ENCODE results near the gene AGAP2. TPM values are rescaled to one million over a fixed set of nuclear protein-coding genes. Genes with fewer than 3 reads are reported as not detected.

Gene AGAP2
- total RNA-seq, 4 donors from 2014 or later: 2.5 to 11.2 (median 3.6) TPM

DNA sequence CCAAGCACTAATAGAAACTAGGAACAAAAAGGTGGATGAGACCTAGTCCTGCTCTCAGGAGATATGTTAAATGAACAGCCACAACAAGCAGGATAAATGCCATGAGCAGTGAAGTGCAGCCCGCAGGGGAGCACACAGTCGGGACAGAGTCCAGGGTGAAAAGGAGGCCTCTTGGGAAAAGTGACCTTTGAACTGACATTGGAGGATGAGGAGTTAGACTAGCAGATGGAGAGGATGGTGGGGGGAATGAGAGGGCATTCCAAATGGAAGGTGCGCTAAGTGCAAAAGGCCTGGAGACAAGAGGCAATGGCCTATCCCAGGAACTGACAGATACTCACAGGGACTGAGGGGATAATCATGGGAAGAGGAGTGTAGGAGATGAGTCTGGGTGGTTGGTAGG, 40.1 kb downstream of the AGAP2 start:
- H3K27ac ChIP-seq (replicated peaks in 1 of 4): no peak overlapping the region
- intact Hi-C loops (cut with DNase I): no loop called here
- peaks cover 24 to 70% (median 49%) of the 10 kb centered on the region in 4 donors for H3K36me3 ChIP-seq
- DNase-seq (ENCODE audit: extremely low spot score): no peak
- TF ChIP-seq EP300 (IDR thresholded peaks at IDR 0.05) (no peak), POLR2AphosphoS5 (IDR thresholded peaks at IDR 0.05) (no peak), POLR2A (IDR thresholded peaks at IDR 0.05; ENCODE audit: low read depth) (no peak)
- TF ChIP-seq, protein P1, sequence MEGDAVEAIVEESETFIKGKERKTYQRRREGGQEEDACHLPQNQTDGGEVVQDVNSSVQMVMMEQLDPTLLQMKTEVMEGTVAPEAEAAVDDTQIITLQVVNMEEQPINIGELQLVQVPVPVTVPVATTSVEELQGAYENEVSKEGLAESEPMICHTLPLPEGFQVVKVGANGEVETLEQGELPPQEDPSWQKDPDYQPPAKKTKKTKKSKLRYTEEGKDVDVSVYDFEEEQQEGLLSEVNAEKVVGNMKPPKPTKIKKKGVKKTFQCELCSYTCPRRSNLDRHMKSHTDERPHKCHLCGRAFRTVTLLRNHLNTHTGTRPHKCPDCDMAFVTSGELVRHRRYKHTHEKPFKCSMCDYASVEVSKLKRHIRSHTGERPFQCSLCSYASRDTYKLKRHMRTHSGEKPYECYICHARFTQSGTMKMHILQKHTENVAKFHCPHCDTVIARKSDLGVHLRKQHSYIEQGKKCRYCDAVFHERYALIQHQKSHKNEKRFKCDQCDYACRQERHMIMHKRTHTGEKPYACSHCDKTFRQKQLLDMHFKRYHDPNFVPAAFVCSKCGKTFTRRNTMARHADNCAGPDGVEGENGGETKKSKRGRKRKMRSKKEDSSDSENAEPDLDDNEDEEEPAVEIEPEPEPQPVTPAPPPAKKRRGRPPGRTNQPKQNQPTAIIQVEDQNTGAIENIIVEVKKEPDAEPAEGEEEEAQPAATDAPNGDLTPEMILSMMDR (IDR thresholded peaks at IDR 0.05): no peak
- peaks cover 8 to 18% (median 14%) of the 10 kb centered on the region in 4 donors for H3K4me1 ChIP-seq
- 98% methylated on average over 3 of the region's 3 CpGs for WGBS
- no peaks in the 10 kb centered on the region for H3K9me3 ChIP-seq
- no peak overlapping the region for H3K4me3 ChIP-seq
- H3K27me3 ChIP-seq: no peaks in the 10 kb centered on the region

DNA sequence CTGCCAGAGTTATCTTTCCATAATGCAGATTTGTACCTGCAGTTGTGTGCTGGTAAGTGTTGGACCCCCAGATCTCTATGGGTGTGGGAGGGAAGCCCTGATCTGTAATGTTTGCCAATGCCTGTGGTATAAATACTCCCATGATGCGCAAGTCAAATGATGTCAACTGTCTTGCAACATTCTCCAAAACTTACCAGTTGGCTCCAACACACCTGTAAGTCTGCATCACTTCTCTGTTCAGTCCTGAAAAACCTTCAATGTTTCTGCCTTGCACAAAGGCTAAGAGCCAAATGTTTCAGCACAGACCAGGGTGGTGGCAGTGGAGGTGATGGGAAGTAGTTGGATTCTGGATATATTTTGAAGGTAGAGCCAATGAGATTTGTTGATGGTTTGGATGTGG, 41.5 kb downstream of the AGAP2 start:
- Histone ChIP-seq H3K27ac (replicated peaks in 1 of 4) (no peak overlapping the region), H3K27me3 (no peaks in the 10 kb centered on the region), H3K9me3 (no peaks in the 10 kb centered on the region), H3K4me1 (peaks cover 12 to 21% (median 18%) of the 10 kb centered on the region in 4 donors), H3K4me3 (no peak overlapping the region), H3K36me3 (peaks cover 15 to 56% (median 37%) of the 10 kb centered on the region in 4 donors)
- no peak for DNase-seq (ENCODE audit: extremely low spot score)
- intact Hi-C loops (cut with DNase I): no loop called here
- no peak for TF ChIP-seq POLR2A (IDR thresholded peaks at IDR 0.05; ENCODE audit: low read depth)
- TF ChIP-seq EP300 (IDR thresholded peaks at IDR 0.05): no peak
- TF ChIP-seq, protein P1 (IDR thresholded peaks at IDR 0.05): no peak
- no peak for TF ChIP-seq POLR2AphosphoS5 (IDR thresholded peaks at IDR 0.05)
- WGBS: 100% methylated on average over 1 of the region's 1 CpG

GRCh38 chr12:57695770-57696432, 42.6 kb downstream of the AGAP2 start:
- H3K27me3 ChIP-seq: no peaks in the 10 kb centered on the region
- H3K27ac ChIP-seq (replicated peaks in 1 of 4): no peak overlapping the region
- 85% methylated on average over 11 of the region's 11 CpGs for WGBS
- H3K4me3 ChIP-seq: no peak overlapping the region
- peaks cover 12 to 21% (median 18%) of the 10 kb centered on the region in 4 donors for H3K4me1 ChIP-seq
- intact Hi-C loops (cut with DNase I): no loop called here
- no peak for DNase-seq (ENCODE audit: extremely low spot score)
- H3K9me3 ChIP-seq: no peaks in the 10 kb centered on the region
- peaks cover 15 to 48% (median 30%) of the 10 kb centered on the region in 4 donors for H3K36me3 ChIP-seq
- TF ChIP-seq, protein P1 (IDR thresholded peaks at IDR 0.05): no peak
- no peak for TF ChIP-seq POLR2A (IDR thresholded peaks at IDR 0.05; ENCODE audit: low read depth)
- TF ChIP-seq EP300 (IDR thresholded peaks at IDR 0.05): no peak
- no peak for TF ChIP-seq POLR2AphosphoS5 (IDR thresholded peaks at IDR 0.05)

- Histone ChIP-seq H3K4me1 (peaks cover 12 to 21% (median 18%) of the 10 kb centered on the region in 4 donors), H3K27me3 (no peaks in the 10 kb centered on the region), H3K36me3 (peaks cover 15 to 40% (median 27%) of the 10 kb centered on the region in 4 donors), H3K4me3 (peak overlapping the region; percentile 72 to 89 (median 84)), H3K27ac (replicated peaks in 1 of 4) (peak overlapping the region; percentile 72 to 85 (median 77)), H3K9me3 (no peaks in the 10 kb centered on the region)
- intact Hi-C loops (cut with DNase I): loop anchor here (5.0 kb wide), 1 partner anchor 112 kb away; no protein-coding TSS in a partner anchor
- WGBS: 2% methylated on average over 15 of the region's 15 CpGs
- no peak for TF ChIP-seq EP300 (IDR thresholded peaks at IDR 0.05)
- TF ChIP-seq, protein P1 (IDR thresholded peaks at IDR 0.05): no peak
- TF ChIP-seq POLR2A (IDR thresholded peaks at IDR 0.05; ENCODE audit: low read depth): no peak
- TF ChIP-seq POLR2AphosphoS5 (IDR thresholded peaks at IDR 0.05): no peak
- no peak for DNase-seq (ENCODE audit: extremely low spot score)
These were observed 44.0 kb downstream of the AGAP2 start for GRCh38 chr12:57694459-57695019.

All from esophagus muscularis mucosa (tissue), 4 donors.